HG03159 (cell line): ENCODE data around the gene ATXN7L1.
"Not testable (repeated sequence)": the region's sequence is repeated elsewhere in the genome, so short reads cannot be mapped to it uniquely, and the experiment has no call there.

Source experiments
- ATAC-seq: cut with Tn5 transposase; IDR thresholded peaks from one replicate; pipeline ENCODE4 v1.9.1; 2021; ENCODE audit warnings: mild to moderate bottlenecking, moderate library complexity; ENCODE audit not compliant: unreplicated experiment

Gene ATXN7L1

GRCh38 chr7:105860793-105861192 is 15.6 kb downstream of the ATXN7L1 start:
- no peak for ATAC-seq

GRCh38 chr7:105857009-105857952 is 19.1 kb downstream of the ATXN7L1 start:
- ATAC-seq, result no peak

GRCh38 chr7:105854498-105854897 is 21.9 kb downstream of the ATXN7L1 start:
- no peak for ATAC-seq

- no peak for ATAC-seq
These were observed 22.4 kb downstream of the ATXN7L1 start for GRCh38 chr7:105853931-105854419.

- no peak for ATAC-seq
These were observed 25.3 kb downstream of the ATXN7L1 start for GRCh38 chr7:105851064-105851463.

GRCh38 chr7:105849122-105849855 is 27.1 kb downstream of the ATXN7L1 start:
- no peak for ATAC-seq

GRCh38 chr7:105846404-105846803 is 30.0 kb downstream of the ATXN7L1 start:
- no peak for ATAC-seq

- not testable (repeated sequence) for ATAC-seq
These were observed 31.7 kb downstream of the ATXN7L1 start for GRCh38 chr7:105844681-105845080.

GRCh38 chr7:105841866-105842265 is 34.5 kb downstream of the ATXN7L1 start:
- no peak for ATAC-seq

- ATAC-seq, result no peak
These were observed 35.2 kb downstream of the ATXN7L1 start for GRCh38 chr7:105840981-105841749.

- no peak for ATAC-seq
These were observed 37.1 kb downstream of the ATXN7L1 start for GRCh38 chr7:105839266-105839665.

- ATAC-seq, result no peak
These were observed 37.7 kb downstream of the ATXN7L1 start for GRCh38 chr7:105838627-105839231.

GRCh38 chr7:105837765-105838626 is 38.4 kb downstream of the ATXN7L1 start:
- no peak for ATAC-seq

- ATAC-seq, result no peak
These were observed 41.0 kb downstream of the ATXN7L1 start for GRCh38 chr7:105835441-105835840.

GRCh38 chr7:105831824-105832535 is 44.4 kb downstream of the ATXN7L1 start:
- no peak for ATAC-seq

GRCh38 chr7:105831302-105831620 is 45.1 kb downstream of the ATXN7L1 start:
- ATAC-seq, result no peak

GRCh38 chr7:105830405-105831301 is 45.7 kb downstream of the ATXN7L1 start:
- ATAC-seq, result no peak

GRCh38 chr7:105829681-105830322 is 46.6 kb downstream of the ATXN7L1 start:
- no peak for ATAC-seq
